ENCODE data around the gene FHAD1. TPM values are rescaled to one million over a fixed set of nuclear protein-coding genes. Genes with fewer than 3 reads are reported as not detected.

The FHAD1 gene
- total RNA-seq, 1 donor from 2014 or later: not detected

DNA sequence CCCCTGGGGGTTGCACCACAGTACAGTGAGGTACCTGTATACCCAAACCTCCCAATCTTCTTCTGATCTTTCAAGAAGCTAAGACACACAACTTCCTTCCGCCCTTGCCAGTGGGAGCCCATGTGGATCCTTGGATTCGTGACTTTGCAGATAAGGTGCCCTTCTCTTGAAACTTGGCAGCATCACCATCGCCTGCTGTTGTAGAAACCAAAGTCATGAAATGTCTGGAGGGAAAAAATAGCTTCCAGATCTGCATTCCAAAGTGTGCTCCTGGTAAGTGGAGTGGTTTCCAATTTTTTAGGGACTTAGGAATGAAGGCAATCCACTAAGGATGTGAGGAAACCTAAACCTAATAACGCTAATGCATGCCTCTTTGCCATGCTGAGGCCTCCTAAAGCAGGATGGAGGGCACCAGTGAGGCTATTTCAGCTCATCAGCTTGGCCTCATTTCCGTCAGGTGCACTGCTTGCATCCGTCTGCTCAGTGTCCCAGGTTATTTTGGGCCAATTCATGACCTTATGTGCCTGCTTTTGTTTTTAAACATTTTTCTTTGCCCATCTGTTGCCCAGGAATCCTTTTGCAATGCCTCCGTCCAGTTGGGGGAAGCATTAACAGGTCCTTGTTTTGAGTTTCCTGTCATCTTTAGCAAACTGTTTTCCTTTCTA, 154.5 kb downstream of the FHAD1 start:
- Mint-ChIP-seq H3K36me3 (ENCODE audit: unreplicated experiment) (peaks cover 10% of the 10 kb centered on the region), H3K4me3 (ENCODE audit: unreplicated experiment) (no peak overlapping the region), H3K27me3 (ENCODE audit: unreplicated experiment) (peaks cover 5% of the 10 kb centered on the region), H3K9me3 (ENCODE audit: unreplicated experiment) (no peaks in the 10 kb centered on the region), H3K27ac (ENCODE audit: unreplicated experiment) (no peak overlapping the region), H3K4me1 (ENCODE audit: low read depth, unreplicated experiment) (no peaks in the 10 kb centered on the region)
- TF ChIP-seq, protein P1, sequence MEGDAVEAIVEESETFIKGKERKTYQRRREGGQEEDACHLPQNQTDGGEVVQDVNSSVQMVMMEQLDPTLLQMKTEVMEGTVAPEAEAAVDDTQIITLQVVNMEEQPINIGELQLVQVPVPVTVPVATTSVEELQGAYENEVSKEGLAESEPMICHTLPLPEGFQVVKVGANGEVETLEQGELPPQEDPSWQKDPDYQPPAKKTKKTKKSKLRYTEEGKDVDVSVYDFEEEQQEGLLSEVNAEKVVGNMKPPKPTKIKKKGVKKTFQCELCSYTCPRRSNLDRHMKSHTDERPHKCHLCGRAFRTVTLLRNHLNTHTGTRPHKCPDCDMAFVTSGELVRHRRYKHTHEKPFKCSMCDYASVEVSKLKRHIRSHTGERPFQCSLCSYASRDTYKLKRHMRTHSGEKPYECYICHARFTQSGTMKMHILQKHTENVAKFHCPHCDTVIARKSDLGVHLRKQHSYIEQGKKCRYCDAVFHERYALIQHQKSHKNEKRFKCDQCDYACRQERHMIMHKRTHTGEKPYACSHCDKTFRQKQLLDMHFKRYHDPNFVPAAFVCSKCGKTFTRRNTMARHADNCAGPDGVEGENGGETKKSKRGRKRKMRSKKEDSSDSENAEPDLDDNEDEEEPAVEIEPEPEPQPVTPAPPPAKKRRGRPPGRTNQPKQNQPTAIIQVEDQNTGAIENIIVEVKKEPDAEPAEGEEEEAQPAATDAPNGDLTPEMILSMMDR (IDR thresholded peaks at IDR 0.05; ENCODE audit: partially characterized antibody, unreplicated experiment): no peak
- no peak for DNase-seq

DNA sequence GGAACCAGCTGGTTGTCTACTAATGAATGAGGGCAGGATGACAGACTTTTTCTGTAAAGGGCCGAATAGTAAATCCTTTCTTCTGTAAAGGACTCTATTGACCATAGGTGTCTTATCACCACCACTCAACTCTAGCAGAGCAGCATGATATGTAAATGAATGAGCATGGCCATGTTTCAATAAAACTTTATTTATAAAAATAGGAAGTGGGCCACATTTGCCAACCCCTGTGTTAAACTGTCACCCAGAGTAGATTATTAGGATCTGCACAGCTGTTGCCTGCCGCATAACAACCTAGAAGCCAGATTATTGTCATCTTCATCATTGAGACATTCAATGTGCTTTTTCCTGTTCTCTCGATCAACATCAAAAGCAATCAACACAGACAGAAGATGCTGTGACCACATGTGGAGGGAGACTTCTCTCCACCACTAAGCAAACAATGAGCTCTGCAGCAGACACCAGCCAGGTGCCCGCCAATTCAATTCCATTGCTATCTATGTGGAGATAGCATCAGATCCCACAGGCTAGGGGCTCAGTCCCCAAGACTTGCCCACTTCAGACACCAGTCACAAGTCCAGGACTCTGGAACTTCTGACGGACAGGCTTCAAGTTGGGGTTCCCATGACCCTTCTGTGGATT, 155.9 kb downstream of the FHAD1 start:
- Mint-ChIP-seq H3K4me3 (ENCODE audit: unreplicated experiment) (no peak overlapping the region), H3K27ac (ENCODE audit: unreplicated experiment) (no peak overlapping the region), H3K9me3 (ENCODE audit: unreplicated experiment) (peaks cover 4% of the 10 kb centered on the region), H3K4me1 (ENCODE audit: low read depth, unreplicated experiment) (no peaks in the 10 kb centered on the region), H3K36me3 (ENCODE audit: unreplicated experiment) (peaks cover 10% of the 10 kb centered on the region), H3K27me3 (ENCODE audit: unreplicated experiment) (peaks cover 7% of the 10 kb centered on the region)
- DNase-seq: no peak
- TF ChIP-seq, protein P1 (IDR thresholded peaks at IDR 0.05; ENCODE audit: partially characterized antibody, unreplicated experiment): no peak

DNA sequence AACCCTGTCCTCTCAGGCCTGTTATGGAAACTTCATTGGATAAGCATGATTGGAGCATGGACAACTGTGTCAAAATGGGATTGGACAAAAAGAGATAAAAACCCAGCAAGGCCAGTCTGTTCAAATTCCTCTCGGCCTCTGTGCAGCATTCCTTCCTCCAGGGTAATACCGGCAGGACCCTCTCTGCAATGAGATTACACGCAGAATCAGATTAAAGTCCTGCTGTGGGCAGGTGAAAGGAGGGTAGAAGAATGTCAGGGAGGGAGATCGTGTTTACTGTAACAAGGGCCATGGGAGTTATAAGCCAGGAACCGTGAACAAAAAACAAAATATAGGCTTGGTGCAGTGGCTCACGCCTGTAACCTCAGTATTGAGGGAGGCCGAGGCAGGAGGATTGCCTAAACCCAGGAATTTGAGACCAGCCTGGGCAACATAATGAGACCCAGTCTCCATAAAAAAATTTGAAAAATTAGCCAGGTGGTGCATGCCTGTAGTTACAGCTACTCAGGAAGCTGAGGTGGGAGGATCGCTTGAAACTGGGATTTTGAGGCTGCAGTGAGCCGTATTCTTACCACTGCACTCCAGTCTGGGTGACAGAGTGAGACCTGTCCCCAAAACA, 157.0 kb downstream of the FHAD1 start:
- H3K27me3 Mint-ChIP-seq (ENCODE audit: unreplicated experiment): peaks cover 8% of the 10 kb centered on the region
- peaks cover 6% of the 10 kb centered on the region for H3K4me1 Mint-ChIP-seq (ENCODE audit: low read depth, unreplicated experiment)
- TF ChIP-seq, protein P1 (IDR thresholded peaks at IDR 0.05; ENCODE audit: partially characterized antibody, unreplicated experiment): no peak
- no peak for DNase-seq
- peaks cover 10% of the 10 kb centered on the region for H3K36me3 Mint-ChIP-seq (ENCODE audit: unreplicated experiment)
- peaks cover 7% of the 10 kb centered on the region for H3K9me3 Mint-ChIP-seq (ENCODE audit: unreplicated experiment)
- no peak overlapping the region for H3K4me3 Mint-ChIP-seq (ENCODE audit: unreplicated experiment)
- H3K27ac Mint-ChIP-seq (ENCODE audit: unreplicated experiment): no peak overlapping the region

DNA sequence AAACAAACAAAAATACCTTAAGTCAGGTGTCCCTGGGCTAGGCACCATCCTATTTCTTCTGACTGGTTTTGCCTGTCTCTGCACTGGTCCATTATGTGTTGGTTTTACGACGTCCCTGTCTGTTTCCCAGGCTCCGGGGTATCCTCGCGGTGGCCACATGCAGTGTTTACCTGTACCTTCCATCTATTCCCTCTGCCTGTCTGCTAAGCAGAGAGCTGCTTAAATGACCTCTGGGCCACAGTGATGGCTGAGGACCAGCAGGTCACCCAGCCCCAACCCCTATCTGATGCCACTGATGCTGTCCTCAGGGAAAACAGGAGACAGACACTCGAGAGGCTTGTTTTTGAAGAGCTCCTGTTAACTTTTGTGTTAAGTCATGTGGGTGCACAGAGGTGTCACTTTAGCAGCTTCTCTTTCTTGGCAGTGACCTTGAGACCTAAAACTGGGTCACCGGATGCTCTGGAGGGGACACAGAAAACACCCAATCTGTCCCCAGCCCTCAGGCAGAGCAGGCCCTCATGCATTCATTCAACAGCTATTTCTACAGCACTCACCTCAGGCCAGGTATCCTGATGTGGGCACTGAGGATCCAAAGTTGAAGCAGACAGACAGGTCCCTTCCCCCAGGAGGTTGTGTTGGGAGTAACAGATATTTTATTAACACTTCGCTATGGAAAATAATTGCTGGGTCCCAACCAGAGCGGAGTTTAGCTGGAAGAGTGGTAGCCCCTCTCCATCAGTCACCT, 158.3 kb downstream of the FHAD1 start:
- no peak overlapping the region for H3K27ac Mint-ChIP-seq (ENCODE audit: unreplicated experiment)
- H3K4me3 Mint-ChIP-seq (ENCODE audit: unreplicated experiment): no peak overlapping the region
- DNase-seq: no peak
- TF ChIP-seq, protein P1 (IDR thresholded peaks at IDR 0.05; ENCODE audit: partially characterized antibody, unreplicated experiment): no peak
- peaks cover 5% of the 10 kb centered on the region for H3K36me3 Mint-ChIP-seq (ENCODE audit: unreplicated experiment)
- peaks cover 7% of the 10 kb centered on the region for H3K9me3 Mint-ChIP-seq (ENCODE audit: unreplicated experiment)
- H3K4me1 Mint-ChIP-seq (ENCODE audit: low read depth, unreplicated experiment): peaks cover 8% of the 10 kb centered on the region
- H3K27me3 Mint-ChIP-seq (ENCODE audit: unreplicated experiment): peaks cover 9% of the 10 kb centered on the region

Measured in glutamatergic neuron (in vitro differentiated cells).